ENCODE results near the gene CD38.

Gene CD38

DNA sequence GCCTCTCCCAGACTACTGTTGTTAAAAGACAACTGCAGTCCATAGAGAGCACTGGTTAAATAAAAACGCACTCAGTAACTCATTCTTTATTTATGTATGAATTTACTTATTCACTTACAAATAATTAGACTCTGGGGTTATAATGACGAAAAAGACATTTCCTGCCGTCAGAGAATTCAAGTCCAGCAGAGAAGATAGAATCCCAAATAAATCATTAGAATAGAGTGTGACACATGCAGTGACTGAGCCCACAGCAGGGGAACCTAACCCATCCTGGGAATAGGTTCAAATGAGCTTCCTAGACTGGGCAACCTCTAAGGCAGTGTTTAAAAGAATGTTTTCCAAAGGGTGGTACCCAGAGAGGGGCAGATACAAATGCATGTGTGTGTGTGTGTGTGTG is 106.5 kb downstream of the CD38 start:
- Histone ChIP-seq H2BK12ac (ENCODE audit: low read length) (no peak overlapping the region), H3K23ac (ENCODE audit: low read depth, low read length, poor library complexity) (no peak overlapping the region), H4K8ac (ENCODE audit: low read depth, low read length) (no peak overlapping the region), H2AFZ (ENCODE audit: low read length) (no peak overlapping the region), H4K91ac (ENCODE audit: low read depth, low read length, poor library complexity) (no peak overlapping the region), H2AK5ac (ENCODE audit: low read depth, low read length) (no peak overlapping the region), H3K18ac (ENCODE audit: low read length) (no peak overlapping the region), H3K4me2 (ENCODE audit: insufficient read depth, low read length, poor library complexity, severe bottlenecking) (no peak overlapping the region), H3K27ac (replicated peaks; ENCODE audit: low read length) (no peak overlapping the region), H3K36me3 (replicated peaks in 1 of 2; ENCODE audit: control insufficient read depth in 2 of 2, insufficient read depth in 2 of 2, low read length in 2 of 2) (no peaks in the 10 kb centered on the region), H3K4me1 (ENCODE audit: control insufficient read depth in 2 of 2, insufficient read depth in 1 of 2, low read depth in 1 of 2, low read length in 2 of 2) (peaks cover 0 to 2% of the 10 kb centered on the region in 2 donors), H3K14ac (ENCODE audit: low read length) (no peak overlapping the region), H2BK120ac (ENCODE audit: low read depth, low read length) (no peak overlapping the region), H3K27me3 (ENCODE audit: control insufficient read depth in 3 of 3, insufficient read depth in 3 of 3, low read depth in 1 of 3, low read length in 3 of 3) (no peaks in the 10 kb centered on the region), H2BK15ac (ENCODE audit: low read length) (no peak overlapping the region), H3K4ac (ENCODE audit: low read length) (no peak overlapping the region), H3K4me3 (ENCODE audit: low read length in 2 of 2) (no peak overlapping the region), H2BK5ac (ENCODE audit: low read length) (no peak overlapping the region), H3K9me3 (replicated peaks in 1 of 2; ENCODE audit: control insufficient read depth in 2 of 2, insufficient read depth in 1 of 2, low read depth in 1 of 2, low read length in 2 of 2) (no peaks in the 10 kb centered on the region), H3K79me1 (ENCODE audit: low read depth, low read length) (no peaks in the 10 kb centered on the region), H3K9ac (ENCODE audit: low read depth, low read length, poor library complexity) (no peak overlapping the region)
- no CpG with 5 or more reads among the region's 3 CpGs for WGBS, 2 donors (ENCODE audit: extremely low coverage in 2 of 2, insufficient read length in 2 of 2, insufficient replicate concordance in 1 of 2)
- no peak for DNase-seq (ENCODE audit: low spot score)

DNA sequence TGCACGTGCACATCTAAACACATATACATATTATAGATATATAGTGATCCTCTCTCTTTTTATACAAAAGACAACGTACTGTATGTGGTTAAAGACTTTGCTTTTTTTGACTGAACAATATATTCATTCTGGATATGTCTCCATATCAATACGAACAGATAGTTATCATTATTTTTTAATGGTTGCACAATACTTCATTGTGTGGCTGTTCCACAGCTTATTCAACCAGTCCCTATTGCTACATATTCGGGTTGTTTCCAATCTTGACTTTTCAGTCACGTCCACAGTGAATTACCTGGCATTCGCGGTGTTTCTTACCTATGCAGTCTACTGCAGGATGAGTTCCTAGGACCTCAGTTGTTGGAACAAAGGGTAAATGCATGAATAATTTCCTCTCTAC is 107.3 kb downstream of the CD38 start:
- H2BK12ac ChIP-seq (ENCODE audit: low read length) = no peak overlapping the region
- no peak overlapping the region for H3K4me2 ChIP-seq (ENCODE audit: insufficient read depth, low read length, poor library complexity, severe bottlenecking)
- H3K4ac ChIP-seq (ENCODE audit: low read length) = no peak overlapping the region
- no peak overlapping the region for H2BK15ac ChIP-seq (ENCODE audit: low read length)
- H3K36me3 ChIP-seq (replicated peaks in 1 of 2; ENCODE audit: control insufficient read depth in 2 of 2, insufficient read depth in 2 of 2, low read length in 2 of 2) = no peaks in the 10 kb centered on the region
- no peaks in the 10 kb centered on the region for H3K79me1 ChIP-seq (ENCODE audit: low read depth, low read length)
- no peak overlapping the region for H3K4me3 ChIP-seq (ENCODE audit: low read length in 2 of 2)
- no peaks in the 10 kb centered on the region for H3K27me3 ChIP-seq (ENCODE audit: control insufficient read depth in 3 of 3, insufficient read depth in 3 of 3, low read depth in 1 of 3, low read length in 3 of 3)
- no peak overlapping the region for H2BK120ac ChIP-seq (ENCODE audit: low read depth, low read length)
- H2AFZ ChIP-seq (ENCODE audit: low read length) = no peak overlapping the region
- no peak overlapping the region for H3K18ac ChIP-seq (ENCODE audit: low read length)
- H3K9me3 ChIP-seq (replicated peaks in 1 of 2; ENCODE audit: control insufficient read depth in 2 of 2, insufficient read depth in 1 of 2, low read depth in 1 of 2, low read length in 2 of 2) = no peaks in the 10 kb centered on the region
- H3K14ac ChIP-seq (ENCODE audit: low read length) = no peak overlapping the region
- no CpG with 5 or more reads among the region's 7 CpGs for WGBS, 2 donors (ENCODE audit: extremely low coverage in 2 of 2, insufficient read length in 2 of 2, insufficient replicate concordance in 1 of 2)
- no peak overlapping the region for H4K8ac ChIP-seq (ENCODE audit: low read depth, low read length)
- peaks cover 0 to 2% of the 10 kb centered on the region in 2 donors for H3K4me1 ChIP-seq (ENCODE audit: control insufficient read depth in 2 of 2, insufficient read depth in 1 of 2, low read depth in 1 of 2, low read length in 2 of 2)
- no peak overlapping the region for H2AK5ac ChIP-seq (ENCODE audit: low read depth, low read length)
- no peak overlapping the region for H3K23ac ChIP-seq (ENCODE audit: low read depth, low read length, poor library complexity)
- H2BK5ac ChIP-seq (ENCODE audit: low read length) = no peak overlapping the region
- no peak overlapping the region for H3K27ac ChIP-seq (replicated peaks; ENCODE audit: low read length)
- H3K9ac ChIP-seq (ENCODE audit: low read depth, low read length, poor library complexity) = no peak overlapping the region
- DNase-seq (ENCODE audit: low spot score) = no peak
- H4K91ac ChIP-seq (ENCODE audit: low read depth, low read length, poor library complexity) = no peak overlapping the region

DNA sequence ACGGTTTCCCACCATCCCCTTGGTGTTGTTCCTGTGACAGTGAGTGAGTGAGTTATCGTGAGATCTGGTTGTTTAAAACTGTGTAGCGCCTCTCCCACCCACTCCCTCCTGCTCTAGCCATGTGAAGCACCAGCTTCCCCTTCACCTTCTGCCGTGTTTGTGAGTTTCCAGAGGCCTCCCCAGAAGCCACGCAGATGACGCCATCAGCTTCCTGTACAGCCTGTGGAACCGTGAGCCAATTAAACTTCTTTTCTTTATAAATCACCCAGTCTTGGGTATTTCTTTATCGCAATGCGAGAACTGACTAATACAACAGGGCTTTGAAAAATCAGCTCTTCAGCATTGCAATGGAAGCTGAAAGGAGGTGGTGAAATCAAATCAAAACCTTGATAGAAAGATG is 110.4 kb downstream of the CD38 start:
- no peak overlapping the region for H3K4me3 ChIP-seq (ENCODE audit: low read length in 2 of 2)
- H4K91ac ChIP-seq (ENCODE audit: low read depth, low read length, poor library complexity) = no peak overlapping the region
- H4K8ac ChIP-seq (ENCODE audit: low read depth, low read length) = no peak overlapping the region
- H2BK120ac ChIP-seq (ENCODE audit: low read depth, low read length) = no peak overlapping the region
- H3K79me1 ChIP-seq (ENCODE audit: low read depth, low read length) = no peaks in the 10 kb centered on the region
- H3K27me3 ChIP-seq (ENCODE audit: control insufficient read depth in 3 of 3, insufficient read depth in 3 of 3, low read depth in 1 of 3, low read length in 3 of 3) = no peaks in the 10 kb centered on the region
- H3K4me1 ChIP-seq (ENCODE audit: control insufficient read depth in 2 of 2, insufficient read depth in 1 of 2, low read depth in 1 of 2, low read length in 2 of 2) = peaks cover 0 to 4% of the 10 kb centered on the region in 2 donors
- H3K14ac ChIP-seq (ENCODE audit: low read length) = no peak overlapping the region
- H2BK15ac ChIP-seq (ENCODE audit: low read length) = no peak overlapping the region
- no peak overlapping the region for H3K4me2 ChIP-seq (ENCODE audit: insufficient read depth, low read length, poor library complexity, severe bottlenecking)
- no peak overlapping the region for H3K27ac ChIP-seq (replicated peaks; ENCODE audit: low read length)
- no peak overlapping the region for H2AK5ac ChIP-seq (ENCODE audit: low read depth, low read length)
- no peak overlapping the region for H2BK12ac ChIP-seq (ENCODE audit: low read length)
- H2AFZ ChIP-seq (ENCODE audit: low read length) = no peak overlapping the region
- H2BK5ac ChIP-seq (ENCODE audit: low read length) = no peak overlapping the region
- H3K36me3 ChIP-seq (replicated peaks in 1 of 2; ENCODE audit: control insufficient read depth in 2 of 2, insufficient read depth in 2 of 2, low read length in 2 of 2) = no peaks in the 10 kb centered on the region
- DNase-seq (ENCODE audit: low spot score) = no peak
- H3K23ac ChIP-seq (ENCODE audit: low read depth, low read length, poor library complexity) = no peak overlapping the region
- H3K4ac ChIP-seq (ENCODE audit: low read length) = no peak overlapping the region
- H3K9ac ChIP-seq (ENCODE audit: low read depth, low read length, poor library complexity) = no peak overlapping the region
- H3K9me3 ChIP-seq (replicated peaks in 1 of 2; ENCODE audit: control insufficient read depth in 2 of 2, insufficient read depth in 1 of 2, low read depth in 1 of 2, low read length in 2 of 2) = no peaks in the 10 kb centered on the region
- no peak overlapping the region for H3K18ac ChIP-seq (ENCODE audit: low read length)
- WGBS, 2 donors (ENCODE audit: extremely low coverage in 2 of 2, insufficient read length in 2 of 2, insufficient replicate concordance in 1 of 2) = no CpG with 5 or more reads among the region's 9 CpGs

DNA sequence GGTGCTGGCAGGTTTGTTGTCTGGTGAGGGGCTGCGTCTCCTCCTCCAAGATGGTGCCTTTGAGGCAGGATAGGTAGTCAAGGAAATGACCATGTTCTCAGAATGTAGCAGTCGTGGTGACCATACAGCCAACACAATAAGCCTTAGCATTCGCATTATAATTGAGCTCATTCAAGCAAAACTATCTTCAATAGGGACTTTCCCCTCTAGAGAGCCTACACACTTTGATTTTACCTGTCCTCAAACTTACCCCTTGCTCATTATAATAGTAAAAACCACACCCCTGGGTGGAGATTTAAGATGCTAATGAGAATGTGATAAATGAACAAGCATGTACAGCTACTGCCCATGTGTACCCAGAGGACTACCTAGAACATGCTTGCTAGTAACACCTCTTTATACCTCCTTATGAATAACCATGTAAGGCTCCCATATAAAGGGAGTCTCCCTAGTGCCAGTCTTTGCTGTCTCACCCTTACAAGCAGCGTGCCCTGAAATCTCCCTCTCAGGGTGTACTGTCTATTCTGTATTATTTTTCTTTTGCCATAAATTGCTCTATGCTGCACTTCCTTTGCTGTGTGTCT is 112.2 kb downstream of the CD38 start:
- Histone ChIP-seq H3K4me1 (ENCODE audit: control insufficient read depth in 2 of 2, insufficient read depth in 1 of 2, low read depth in 1 of 2, low read length in 2 of 2) (peaks cover 0 to 2% of the 10 kb centered on the region in 2 donors), H3K14ac (ENCODE audit: low read length) (no peak overlapping the region), H2AK5ac (ENCODE audit: low read depth, low read length) (no peak overlapping the region), H4K8ac (ENCODE audit: low read depth, low read length) (no peak overlapping the region), H3K4me3 (ENCODE audit: low read length in 2 of 2) (no peak overlapping the region), H2BK5ac (ENCODE audit: low read length) (no peak overlapping the region), H3K23ac (ENCODE audit: low read depth, low read length, poor library complexity) (no peak overlapping the region), H3K79me1 (ENCODE audit: low read depth, low read length) (no peaks in the 10 kb centered on the region), H3K27ac (replicated peaks; ENCODE audit: low read length) (no peak overlapping the region), H2BK12ac (ENCODE audit: low read length) (no peak overlapping the region), H4K91ac (ENCODE audit: low read depth, low read length, poor library complexity) (no peak overlapping the region), H3K18ac (ENCODE audit: low read length) (no peak overlapping the region), H3K27me3 (ENCODE audit: control insufficient read depth in 3 of 3, insufficient read depth in 3 of 3, low read depth in 1 of 3, low read length in 3 of 3) (no peaks in the 10 kb centered on the region), H2AFZ (ENCODE audit: low read length) (no peak overlapping the region), H2BK120ac (ENCODE audit: low read depth, low read length) (no peak overlapping the region), H3K4ac (ENCODE audit: low read length) (no peak overlapping the region), H3K4me2 (ENCODE audit: insufficient read depth, low read length, poor library complexity, severe bottlenecking) (no peak overlapping the region), H3K9me3 (replicated peaks in 1 of 2; ENCODE audit: control insufficient read depth in 2 of 2, insufficient read depth in 1 of 2, low read depth in 1 of 2, low read length in 2 of 2) (no peaks in the 10 kb centered on the region), H3K9ac (ENCODE audit: low read depth, low read length, poor library complexity) (no peak overlapping the region), H3K36me3 (replicated peaks in 1 of 2; ENCODE audit: control insufficient read depth in 2 of 2, insufficient read depth in 2 of 2, low read length in 2 of 2) (no peaks in the 10 kb centered on the region), H2BK15ac (ENCODE audit: low read length) (no peak overlapping the region)
- DNase-seq (ENCODE audit: low spot score) = no peak
- no CpG with 5 or more reads among the region's 4 CpGs for WGBS, 2 donors (ENCODE audit: extremely low coverage in 2 of 2, insufficient read length in 2 of 2, insufficient replicate concordance in 1 of 2)
